Smooth muscle cell (in vitro differentiated cells): ENCODE data around the gene SDK1. TPM values are rescaled to one million over a fixed set of nuclear protein-coding genes. Genes with fewer than 3 reads are reported as not detected.
A peak's percentile ranks its signal among the peaks of the same experiment; 100 is the strongest.

Experiments
- DNase-seq: peaks from one replicate; lab custom pipeline; 2025; ENCODE audit not compliant: unreplicated experiment; lab: John Stamatoyannopoulos, UW
- H2AFZ ChIP-seq: fragments of 200-600 bp; sonication (generic); 2 replicates; pipeline ENCODE4 v1.6.0; 2016; ENCODE audit warnings: antibody characterized with exemption, low read depth, mild to moderate bottlenecking
- H3F3A ChIP-seq: fragments of 200-600 bp; sonication (generic); 2 replicates; pipeline ENCODE4 v1.6.0; 2017; ENCODE audit warnings: antibody characterized with exemption, low read depth
- H3K27ac ChIP-seq: fragments of 200-600 bp; sonication (generic); 2 replicates; pipeline ENCODE4 v1.5.1; 2016; ENCODE audit warnings: low read depth, mild to moderate bottlenecking
- H3K27me3 ChIP-seq: fragments of 200-600 bp; sonication (generic); 2 replicates; pipeline ENCODE4 v1.6.1; 2016; ENCODE audit warnings: low read depth, mild to moderate bottlenecking
- H3K36me3 ChIP-seq: fragments of 200-600 bp; sonication (generic); 2 replicates; pipeline ENCODE4 v1.5.1; 2016; ENCODE audit warnings: low read depth
- H3K4me1 ChIP-seq: fragments of 200-600 bp; sonication (generic); 2 replicates; pipeline ENCODE4 v1.5.1; 2016; ENCODE audit warnings: low read depth
- H3K4me2 ChIP-seq: fragments of 200-600 bp; sonication (generic); 2 replicates; pipeline ENCODE4 v1.6.0; 2016; ENCODE audit warnings: mild to moderate bottlenecking
- H3K4me3 ChIP-seq: fragments of 200-600 bp; sonication (generic); 2 replicates; pipeline ENCODE4 v1.5.1; 2016; ENCODE audit warnings: mild to moderate bottlenecking
- H3K79me2 ChIP-seq: fragments of 200-600 bp; sonication (generic); 2 replicates; pipeline ENCODE4 v1.6.0; 2016; ENCODE audit warnings: low read depth, mild to moderate bottlenecking
- H3K9ac ChIP-seq: fragments of 200-600 bp; sonication (generic); 2 replicates; pipeline ENCODE4 v1.6.0; 2016; ENCODE audit warnings: low read depth
- H3K9me3 ChIP-seq: fragments of 200-600 bp; sonication (generic); replicated peaks from 2 replicates; pipeline ENCODE4 v1.5.1; 2016; ENCODE audit warnings: low read depth
- H4K20me1 ChIP-seq: fragments of 200-600 bp; sonication (generic); 2 replicates; pipeline ENCODE4 v1.6.0; 2016; ENCODE audit warnings: low read depth
- CTCF ChIP-seq: fragments of 200-600 bp; sonication (generic); IDR thresholded peaks from 2 replicates; pipeline ENCODE4 v1.5.1; 2017; ENCODE audit warnings: borderline replicate concordance, mild to moderate bottlenecking, antibody characterized with exemption; ENCODE audit not compliant: insufficient read depth, poor library complexity, severe bottlenecking
- WGBS: methylation state at CpG from one replicate; pipeline ENCODE4 v1.1.7; 2016; ENCODE audit warnings: low lambda C conversion rate; 5-methylcytosine and 5-hydroxymethylcytosine counted together
- polyA plus RNA-seq: library from polyadenylated mRNA; unstranded; fragments of >200 nt; fragmentation: Nextera tagmentation; extraction: Ambion mirVana; gene quantifications from 2 replicates; pipeline ENCODE4 v1.2.1, GENCODE V29; 2016
- total RNA-seq: library from RNA; depleted of rRNA; stranded (reverse); fragments of >200 nt; gene quantifications from 2 replicates; pipeline ENCODE4 v1.2.3, GENCODE V29; 2014

Gene SDK1
- total and polyA plus RNA-seq, 2 experiments from 2014 or later, result 1.1 to 2.5 TPM

- no peak for TF ChIP-seq CTCF
- H3K36me3 ChIP-seq, result no peaks in the 10 kb centered on the region
- no peaks in the 10 kb centered on the region for H4K20me1 ChIP-seq
- no peaks in the 10 kb centered on the region for H3K79me2 ChIP-seq
- H3K27me3 ChIP-seq, result no peaks in the 10 kb centered on the region
- H3K27ac ChIP-seq, result peak overlapping the region; percentile 39
- H3F3A ChIP-seq, result peaks cover 2% of the 10 kb centered on the region
- WGBS, result 58% methylated on average over 5 of the region's 5 CpGs
- no peak overlapping the region for H2AFZ ChIP-seq
- no peak overlapping the region for H3K4me3 ChIP-seq
- peak overlapping the region; percentile 54 for H3K4me2 ChIP-seq
- no peak overlapping the region for H3K9ac ChIP-seq
- no peaks in the 10 kb centered on the region for H3K9me3 ChIP-seq
- H3K4me1 ChIP-seq, result peaks cover 16% of the 10 kb centered on the region
- no peak for DNase-seq
Observed at GRCh38 chr7:3436746-3437145, 135.7 kb downstream of the SDK1 start.

GRCh38 chr7:3437467-3437866 lies 136.4 kb downstream of the SDK1 start:
- no peak for TF ChIP-seq CTCF
- no peaks in the 10 kb centered on the region for H4K20me1 ChIP-seq
- H3K4me3 ChIP-seq, result no peak overlapping the region
- WGBS, result 87% methylated on average over 6 of the region's 6 CpGs
- H3K4me2 ChIP-seq, result peak overlapping the region; percentile 54
- H3K27ac ChIP-seq, result no peak overlapping the region
- no peaks in the 10 kb centered on the region for H3K36me3 ChIP-seq
- H3K27me3 ChIP-seq, result no peaks in the 10 kb centered on the region
- peaks cover 2% of the 10 kb centered on the region for H3F3A ChIP-seq
- DNase-seq, result no peak
- peaks cover 16% of the 10 kb centered on the region for H3K4me1 ChIP-seq
- no peak overlapping the region for H3K9ac ChIP-seq
- H2AFZ ChIP-seq, result no peak overlapping the region
- no peaks in the 10 kb centered on the region for H3K9me3 ChIP-seq
- H3K79me2 ChIP-seq, result no peaks in the 10 kb centered on the region

GRCh38 chr7:3438352-3438751 lies 137.3 kb downstream of the SDK1 start:
- Histone ChIP-seq H2AFZ (no peak overlapping the region), H3K4me2 (no peak overlapping the region), H3K27me3 (no peaks in the 10 kb centered on the region), H4K20me1 (no peaks in the 10 kb centered on the region), H3K27ac (no peak overlapping the region), H3K4me3 (no peak overlapping the region), H3K9ac (no peak overlapping the region), H3K36me3 (no peaks in the 10 kb centered on the region), H3K4me1 (peaks cover 16% of the 10 kb centered on the region), H3F3A (peaks cover 2% of the 10 kb centered on the region), H3K79me2 (no peaks in the 10 kb centered on the region), H3K9me3 (no peaks in the 10 kb centered on the region)
- WGBS, result 48% methylated on average over 4 of the region's 4 CpGs
- no peak for DNase-seq
- TF ChIP-seq CTCF, result no peak

- Histone ChIP-seq H3K27ac (peak overlapping the region; percentile 56), H3K4me3 (no peak overlapping the region), H3K27me3 (no peaks in the 10 kb centered on the region), H3K36me3 (no peaks in the 10 kb centered on the region), H3F3A (peaks cover 2% of the 10 kb centered on the region), H4K20me1 (no peaks in the 10 kb centered on the region), H3K9me3 (no peaks in the 10 kb centered on the region), H3K79me2 (no peaks in the 10 kb centered on the region), H3K4me2 (peak overlapping the region; percentile 54), H2AFZ (no peak overlapping the region), H3K4me1 (peaks cover 16% of the 10 kb centered on the region), H3K9ac (no peak overlapping the region)
- DNase-seq, result no peak
- TF ChIP-seq CTCF, result no peak
- 37% methylated on average over 3 of the region's 3 CpGs for WGBS
Observed at GRCh38 chr7:3439333-3440030, 138.4 kb downstream of the SDK1 start.
